IPS-20b (cell line): ENCODE results near the gene RARRES2.
"Not testable (repeated sequence)": the region's sequence is repeated elsewhere in the genome, so short reads cannot be mapped to it uniquely, and the experiment has no call there.

Source experiments
- H3K27ac ChIP-seq: one replicate; pipeline ENCODE4 v1.5.1; 2013; ENCODE audit warnings: low read length
- H3K27me3 ChIP-seq: 2 replicates; pipeline ENCODE4 v1.6.1; 2013; ENCODE audit warnings: mild to moderate bottlenecking, low read length, inconsistent platforms; ENCODE audit not compliant: insufficient read depth
- H3K36me3 ChIP-seq: 2 replicates; pipeline ENCODE4 v1.6.1; 2013; ENCODE audit warnings: low read depth, mild to moderate bottlenecking, inconsistent platforms, low read length, moderate library complexity; ENCODE audit not compliant: insufficient read depth
- H3K4me1 ChIP-seq: 2 replicates; pipeline ENCODE4 v1.6.1; 2013; ENCODE audit warnings: mild to moderate bottlenecking, control low read depth, inconsistent platforms, low read length, moderate library complexity; ENCODE audit not compliant: insufficient read depth
- H3K4me3 ChIP-seq: 2 replicates; pipeline ENCODE4 v1.5.1; 2013; ENCODE audit warnings: mild to moderate bottlenecking, low read length, inconsistent platforms
- H3K9ac ChIP-seq: 2 replicates; pipeline ENCODE4 v1.6.1; 2013; ENCODE audit warnings: low read depth, mild to moderate bottlenecking, inconsistent platforms, low read length, moderate library complexity
- H3K9me3 ChIP-seq: 2 replicates; pipeline ENCODE4 v1.6.1; 2013; ENCODE audit warnings: mild to moderate bottlenecking, low read depth, low read length, inconsistent platforms; ENCODE audit not compliant: insufficient read depth

RARRES2 gene

DNA sequence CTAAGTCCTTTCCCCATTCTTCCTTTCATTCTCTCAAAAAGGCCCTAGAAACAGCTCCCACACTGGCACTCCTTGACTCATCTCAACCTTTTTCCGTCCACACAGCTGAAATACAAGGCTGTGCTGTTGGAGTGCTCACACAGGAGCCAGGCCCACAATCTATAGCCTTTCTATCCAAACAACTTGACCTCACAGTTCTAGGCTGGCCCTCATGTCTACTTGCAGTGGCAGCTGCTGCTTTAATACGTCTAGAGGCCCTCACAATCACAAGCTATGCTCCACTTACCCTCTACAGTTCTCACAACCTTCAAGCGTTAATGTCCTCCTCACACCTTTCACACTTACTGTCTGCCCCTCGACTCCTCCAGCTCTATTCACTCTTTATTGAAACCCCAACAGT lies 30.3 kb downstream of the RARRES2 start:
- H3K27ac ChIP-seq, result no peak overlapping the region
- no peaks in the 10 kb centered on the region for H3K9me3 ChIP-seq
- no peak overlapping the region for H3K4me3 ChIP-seq
- no peak overlapping the region for H3K9ac ChIP-seq
- no peaks in the 10 kb centered on the region for H3K36me3 ChIP-seq
- peaks cover 56% of the 10 kb centered on the region for H3K27me3 ChIP-seq
- H3K4me1 ChIP-seq, result peaks cover 24% of the 10 kb centered on the region

GRCh38 chr7:150308575-150308974 lies 32.9 kb downstream of the RARRES2 start:
- no peaks in the 10 kb centered on the region for H3K36me3 ChIP-seq
- no peak overlapping the region for H3K9ac ChIP-seq
- H3K4me3 ChIP-seq, result no peak overlapping the region
- peaks cover 56% of the 10 kb centered on the region for H3K27me3 ChIP-seq
- H3K9me3 ChIP-seq, result no peaks in the 10 kb centered on the region
- H3K4me1 ChIP-seq, result peaks cover 16% of the 10 kb centered on the region
- H3K27ac ChIP-seq, result no peak overlapping the region

DNA sequence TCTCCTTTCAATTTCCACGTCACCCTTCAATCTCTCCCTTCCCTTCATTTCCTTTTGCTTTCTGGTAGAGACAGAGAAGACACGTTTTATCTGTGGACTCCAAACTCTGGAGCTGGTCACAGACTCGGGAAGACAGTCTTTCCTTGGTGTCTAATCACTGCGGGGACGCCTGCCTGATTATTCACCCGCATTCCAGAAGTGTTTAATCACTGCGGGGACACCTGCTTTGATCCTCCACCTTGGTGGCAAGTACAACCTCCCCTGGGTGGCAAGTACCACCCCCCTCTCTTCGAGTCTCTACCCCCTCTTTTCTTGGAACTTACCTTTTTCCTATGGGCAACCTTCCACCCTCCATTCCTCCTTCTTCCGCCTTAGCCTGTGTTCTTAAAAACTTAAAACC lies 33.5 kb downstream of the RARRES2 start:
- H3K36me3 ChIP-seq, result no peaks in the 10 kb centered on the region
- H3K27me3 ChIP-seq, result peaks cover 56% of the 10 kb centered on the region
- H3K4me1 ChIP-seq, result peaks cover 10% of the 10 kb centered on the region; the same call in 1 of the 2 replicates
- H3K9me3 ChIP-seq, result no peaks in the 10 kb centered on the region
- no peak overlapping the region for H3K9ac ChIP-seq
- no peak overlapping the region for H3K4me3 ChIP-seq
- H3K27ac ChIP-seq, result no peak overlapping the region

- Histone ChIP-seq H3K9me3 (no peaks in the 10 kb centered on the region), H3K27me3 (peaks cover 56% of the 10 kb centered on the region), H3K4me3 (no peak overlapping the region), H3K36me3 (no peaks in the 10 kb centered on the region), H3K4me1 (peaks cover 6% of the 10 kb centered on the region; the same call in 1 of the 2 replicates), H3K9ac (no peak overlapping the region), H3K27ac (no peak overlapping the region)
Observed at GRCh38 chr7:150307129-150307528, 34.3 kb downstream of the RARRES2 start.

DNA sequence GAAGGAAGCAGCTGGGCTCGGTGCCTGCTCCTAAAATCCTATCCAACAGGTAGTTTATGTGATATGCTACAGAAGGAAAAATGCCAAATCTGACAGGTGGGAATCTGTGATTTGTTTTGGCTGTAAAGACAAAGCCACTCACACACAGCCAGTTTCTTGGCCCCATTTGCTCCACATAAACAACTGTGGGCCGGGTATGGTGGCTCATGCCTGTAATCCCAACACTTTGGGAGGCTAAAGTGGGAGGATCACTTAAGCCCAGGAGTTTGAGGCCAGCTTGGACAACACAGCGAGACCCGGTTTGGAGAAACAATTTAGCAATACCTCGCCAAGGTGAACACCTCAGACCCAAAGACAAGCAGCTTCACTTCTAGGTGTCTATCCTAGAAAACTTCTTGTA lies 35.1 kb downstream of the RARRES2 start:
- not testable (repeated sequence) for H3K9ac ChIP-seq, H3K36me3 ChIP-seq, H3K27ac ChIP-seq, H3K9me3 ChIP-seq, H3K4me3 ChIP-seq, H3K4me1 ChIP-seq
- peaks cover 50% of the 10 kb centered on the region for H3K27me3 ChIP-seq

DNA sequence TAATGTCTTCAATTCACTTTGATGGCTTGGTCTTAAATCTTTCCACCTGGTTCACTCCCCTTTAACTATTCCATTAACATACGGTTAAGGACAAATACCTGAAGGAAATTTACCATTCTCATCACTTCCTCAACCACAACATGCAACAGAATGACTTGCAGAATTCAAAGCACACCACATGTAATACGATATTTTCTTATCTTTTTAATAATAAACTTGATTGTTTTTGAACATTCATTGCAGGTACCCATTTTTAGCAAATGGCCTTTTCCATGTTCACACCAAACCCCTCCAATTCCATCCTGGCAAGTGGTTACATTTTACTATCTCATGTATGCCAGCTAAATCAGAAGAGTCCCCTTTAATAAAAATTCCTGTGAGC lies 35.5 kb downstream of the RARRES2 start:
- peaks cover 46% of the 10 kb centered on the region for H3K27me3 ChIP-seq
- H3K27ac ChIP-seq, H3K9me3 ChIP-seq, H3K36me3 ChIP-seq, H3K9ac ChIP-seq, H3K4me1 ChIP-seq, H3K4me3 ChIP-seq: not testable (repeated sequence)

GRCh38 chr7:150305259-150305902 lies 36.0 kb downstream of the RARRES2 start:
- not testable (repeated sequence) for H3K4me3 ChIP-seq, H3K36me3 ChIP-seq, H3K9ac ChIP-seq, H3K9me3 ChIP-seq, H3K27ac ChIP-seq, H3K4me1 ChIP-seq
- peaks cover 41% of the 10 kb centered on the region for H3K27me3 ChIP-seq

- peaks cover 34% of the 10 kb centered on the region for H3K27me3 ChIP-seq
- H3K9ac ChIP-seq, H3K36me3 ChIP-seq, H3K27ac ChIP-seq, H3K9me3 ChIP-seq, H3K4me3 ChIP-seq, H3K4me1 ChIP-seq: not testable (repeated sequence)
Observed at GRCh38 chr7:150304499-150305258, 36.8 kb downstream of the RARRES2 start.

DNA sequence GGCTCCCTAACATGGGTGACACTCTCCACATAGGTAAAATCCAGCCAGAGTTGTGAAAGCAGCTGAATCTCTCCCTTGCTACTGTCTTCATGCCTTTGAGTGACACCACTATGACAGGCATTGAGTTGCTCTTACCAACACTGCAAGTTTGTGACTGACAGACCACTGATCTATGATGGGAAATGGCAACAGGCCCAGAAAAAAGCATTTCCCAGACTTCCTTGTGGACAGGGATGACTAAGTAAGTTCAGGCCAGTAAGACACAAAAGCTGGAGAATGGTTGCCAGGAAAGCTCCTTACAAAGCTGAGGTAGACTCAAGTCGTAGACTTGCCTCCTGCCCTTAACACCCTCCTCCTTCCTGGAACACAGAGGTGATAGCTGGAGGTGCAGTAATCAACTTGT lies 38.5 kb downstream of the RARRES2 start:
- not testable (repeated sequence) for H3K4me1 ChIP-seq, H3K9ac ChIP-seq, H3K9me3 ChIP-seq, H3K36me3 ChIP-seq, H3K27ac ChIP-seq, H3K4me3 ChIP-seq
- peaks cover 16% of the 10 kb centered on the region for H3K27me3 ChIP-seq

DNA sequence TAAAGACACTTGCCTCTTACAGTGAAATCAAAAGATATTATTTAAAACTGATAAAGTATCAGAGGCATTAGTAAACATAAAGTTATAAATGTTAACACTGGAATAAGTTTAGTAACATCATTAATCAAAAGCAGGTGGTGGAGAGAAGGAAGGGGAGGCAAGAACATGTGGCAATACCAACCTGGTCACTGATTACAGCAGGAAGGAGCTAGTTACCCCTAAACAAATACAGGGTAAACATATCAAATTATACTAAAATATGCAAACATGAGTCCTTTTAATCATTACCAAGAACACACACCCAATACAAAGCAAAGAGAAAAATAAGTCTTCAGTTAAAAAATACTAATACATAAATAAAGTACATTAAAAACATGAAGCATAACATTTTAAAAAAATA lies 43.5 kb downstream of the RARRES2 start:
- H3K27me3 ChIP-seq, H3K4me3 ChIP-seq, H3K9me3 ChIP-seq, H3K9ac ChIP-seq, H3K36me3 ChIP-seq, H3K4me1 ChIP-seq, H3K27ac ChIP-seq: not testable (repeated sequence)

DNA sequence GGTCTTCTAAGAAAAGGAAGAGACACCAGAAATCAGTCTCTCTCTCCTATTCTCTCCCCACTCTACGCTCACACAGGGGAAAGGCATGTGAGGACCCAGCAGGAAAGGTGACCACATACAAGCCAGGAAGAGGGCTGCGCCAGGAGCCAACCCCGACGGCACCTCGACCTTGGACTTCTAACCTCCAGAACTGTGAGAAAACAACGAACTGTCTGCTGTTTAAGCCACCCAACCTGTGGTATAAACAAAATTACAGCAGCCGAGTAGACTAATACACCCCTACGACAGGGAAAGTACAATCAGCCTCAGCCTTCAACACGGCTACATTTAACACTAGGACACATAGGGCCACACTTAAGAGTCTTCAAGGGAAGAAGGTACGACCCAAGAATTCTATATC lies 44.6 kb downstream of the RARRES2 start:
- H3K9me3 ChIP-seq, H3K36me3 ChIP-seq, H3K4me3 ChIP-seq, H3K27me3 ChIP-seq, H3K27ac ChIP-seq, H3K9ac ChIP-seq, H3K4me1 ChIP-seq: not testable (repeated sequence)

GRCh38 chr7:150295614-150296013 lies 45.8 kb downstream of the RARRES2 start:
- not testable (repeated sequence) for H3K4me3 ChIP-seq, H3K27me3 ChIP-seq, H3K9me3 ChIP-seq, H3K4me1 ChIP-seq, H3K27ac ChIP-seq, H3K36me3 ChIP-seq, H3K9ac ChIP-seq
